CD4-positive, alpha-beta T cell (primary cell): ENCODE data around the gene MTM1. TPM values are rescaled to one million over a fixed set of nuclear protein-coding genes. Genes with fewer than 3 reads are reported as not detected.
A peak's percentile ranks its signal among the peaks of the same experiment; 100 is the strongest.

Experiments used
- ATAC-seq: fragments of 200-7000 bp; cut with Tn5 transposase; one replicate; pipeline ENCODE4 v1.10.0; 2022; ENCODE audit warnings: mild to moderate bottlenecking; ENCODE audit not compliant: poor library complexity
- CTCF ChIA-PET: fragments of 350-600 bp; sonication (Branson Sonifier 250); formaldehyde crosslinking; loops from one replicate; lab custom pipeline; 2021; ENCODE audit warnings: antibody characterized with exemption, inconsistent platforms; lab: Charles Lee
- POLR2A ChIA-PET: fragments of 350-600 bp; sonication (Branson Sonifier 250); formaldehyde crosslinking; loops from one replicate; lab custom pipeline; 2021; ENCODE audit warnings: antibody characterized with exemption, inconsistent platforms; lab: Charles Lee
- DNase-seq, 14 experiments: peaks; one replicate each; pipeline ENCODE4 v3.0.0-alpha.2; 2013 to 2020; ENCODE audit warnings: mixed read lengths in 2 of 14
- H3K27ac ChIP-seq, 2 donors: one replicate each; pipeline versions ENCODE4 v1.5.1 to v1.7.0; 2013; ENCODE audit warnings: low read length in 2 of 2, low read depth in 1 of 2, mild to moderate bottlenecking in 1 of 2
- H3K27me3 ChIP-seq, 2 experiments: 1 replicate in 1 of 2; 2 replicates in 1 of 2; pipeline versions ENCODE4 v1.6.1 to v1.7.0; 2013; ENCODE audit warnings: low read length in 2 of 2, control low read depth in 1 of 2, mild to moderate bottlenecking in 1 of 2, moderate library complexity in 1 of 2; ENCODE audit not compliant: insufficient read depth in 2 of 2, control insufficient read depth in 1 of 2
- H3K36me3 ChIP-seq: one replicate; pipeline ENCODE4 v1.6.1; 2013; ENCODE audit warnings: low read length, control low read depth; ENCODE audit not compliant: insufficient read depth
- H3K4me1 ChIP-seq: one replicate; pipeline ENCODE4 v1.6.1; 2013; ENCODE audit warnings: low read length, control low read depth; ENCODE audit not compliant: insufficient read depth
- H3K4me3 ChIP-seq: one replicate; pipeline ENCODE4 v1.5.1; 2013; ENCODE audit warnings: mild to moderate bottlenecking, low read length, moderate library complexity
- H3K9me3 ChIP-seq, 2 experiments: 1 replicate in 1 of 2; 2 replicates in 1 of 2; pipeline versions ENCODE4 v1.6.1 to v1.7.0; 2013; ENCODE audit warnings: low read length in 2 of 2, mild to moderate bottlenecking in 2 of 2, control low read depth in 1 of 2, moderate library complexity in 1 of 2; ENCODE audit not compliant: control insufficient read depth in 1 of 2, insufficient read depth in 1 of 2
- H3K27ac Mint-ChIP-seq: one replicate; pipeline ENCODE4 v1.8.0; 2020; ENCODE audit warnings: mixed read lengths
- H3K27me3 Mint-ChIP-seq: one replicate; pipeline ENCODE4 v1.8.0; 2021; ENCODE audit warnings: mixed read lengths
- H3K36me3 Mint-ChIP-seq: one replicate; pipeline ENCODE4 v1.8.0; 2021; ENCODE audit warnings: low read depth, mixed read lengths
- H3K4me1 Mint-ChIP-seq: one replicate; pipeline ENCODE4 v1.8.0; 2021; ENCODE audit warnings: low read depth, mixed read lengths
- H3K4me3 Mint-ChIP-seq: one replicate; pipeline ENCODE4 v1.8.0; 2020; ENCODE audit warnings: mild to moderate bottlenecking, mixed read lengths
- H3K9me3 Mint-ChIP-seq: one replicate; pipeline ENCODE4 v1.8.0; 2020; ENCODE audit warnings: mixed read lengths
- intact Hi-C, 2 experiments: fragments of 100-400 bp; cut with DNase I in 1 of 2; cut with micrococcal nuclease in 1 of 2; formaldehyde crosslinking; loops; one replicate each; pipeline versions ENCODE4 v1.15.1 to v1.9.0; 2023 to 2025; cut with DNase I, micrococcal nuclease
- total RNA-seq, 174 experiments: library from RNA in 2 of 174; stranded (reverse) in 2 of 174; gene quantifications; one replicate each; pipeline ENCODE4 v1.2.3 and lab custom pipeline; 2021 to 2026
- TF ChIP-seq, protein P1 (sequence below): fragments of 200-600 bp; IDR thresholded peaks from one replicate; pipeline ENCODE4 v1.8.0; 2022; ENCODE audit warnings: antibody characterized with exemption, mild to moderate bottlenecking

Gene MTM1
- total RNA-seq, 2 experiments from 2014 or later, result 20.6 to 26.9 TPM

DNA sequence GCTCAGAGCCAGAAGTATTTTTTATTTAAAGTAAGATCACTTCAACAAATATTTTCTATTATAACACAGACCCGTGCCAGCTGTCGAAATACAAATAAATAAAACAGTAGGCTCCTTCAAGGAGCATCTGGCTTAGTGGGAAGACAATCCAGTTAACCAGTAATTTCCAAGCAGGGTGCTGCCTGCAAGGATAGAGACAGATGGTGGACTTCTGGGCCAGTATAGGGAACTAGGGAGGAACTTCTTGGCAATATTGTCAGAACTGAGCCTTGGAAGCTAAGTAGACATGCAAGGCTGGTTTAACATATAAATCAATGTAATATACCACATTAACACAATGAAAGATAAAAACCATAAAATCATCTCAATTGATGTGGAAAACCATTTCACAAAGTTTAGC, 107.8 kb downstream of the MTM1 start:
- Histone ChIP-seq H3K27me3 (no peaks in the 10 kb centered on the region), H3K4me3 (no peak overlapping the region), H3K36me3 (peaks cover 9% of the 10 kb centered on the region), H3K4me1 (no peaks in the 10 kb centered on the region), H3K27ac (no peak overlapping the region), H3K9me3 (peaks cover 0 to 4% of the 10 kb centered on the region in 2 experiments)
- POLR2A ChIA-PET, result interaction anchor here (1.4 kb wide), 1 partner anchor 41 kb away, joined by 3 read pairs; no protein-coding TSS in a partner anchor
- DNase-seq (no peak), ATAC-seq (no peak)
- CTCF ChIA-PET, result no interaction called here
- Mint-ChIP-seq H3K9me3 (no peaks in the 10 kb centered on the region), H3K27me3 (no peaks in the 10 kb centered on the region), H3K36me3 (peaks cover 10% of the 10 kb centered on the region), H3K27ac (no peak overlapping the region), H3K4me1 (no peaks in the 10 kb centered on the region), H3K4me3 (no peak overlapping the region)
- intact Hi-C loops, result no loop called here
- TF ChIP-seq, protein P1, sequence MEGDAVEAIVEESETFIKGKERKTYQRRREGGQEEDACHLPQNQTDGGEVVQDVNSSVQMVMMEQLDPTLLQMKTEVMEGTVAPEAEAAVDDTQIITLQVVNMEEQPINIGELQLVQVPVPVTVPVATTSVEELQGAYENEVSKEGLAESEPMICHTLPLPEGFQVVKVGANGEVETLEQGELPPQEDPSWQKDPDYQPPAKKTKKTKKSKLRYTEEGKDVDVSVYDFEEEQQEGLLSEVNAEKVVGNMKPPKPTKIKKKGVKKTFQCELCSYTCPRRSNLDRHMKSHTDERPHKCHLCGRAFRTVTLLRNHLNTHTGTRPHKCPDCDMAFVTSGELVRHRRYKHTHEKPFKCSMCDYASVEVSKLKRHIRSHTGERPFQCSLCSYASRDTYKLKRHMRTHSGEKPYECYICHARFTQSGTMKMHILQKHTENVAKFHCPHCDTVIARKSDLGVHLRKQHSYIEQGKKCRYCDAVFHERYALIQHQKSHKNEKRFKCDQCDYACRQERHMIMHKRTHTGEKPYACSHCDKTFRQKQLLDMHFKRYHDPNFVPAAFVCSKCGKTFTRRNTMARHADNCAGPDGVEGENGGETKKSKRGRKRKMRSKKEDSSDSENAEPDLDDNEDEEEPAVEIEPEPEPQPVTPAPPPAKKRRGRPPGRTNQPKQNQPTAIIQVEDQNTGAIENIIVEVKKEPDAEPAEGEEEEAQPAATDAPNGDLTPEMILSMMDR, result no peak

DNA sequence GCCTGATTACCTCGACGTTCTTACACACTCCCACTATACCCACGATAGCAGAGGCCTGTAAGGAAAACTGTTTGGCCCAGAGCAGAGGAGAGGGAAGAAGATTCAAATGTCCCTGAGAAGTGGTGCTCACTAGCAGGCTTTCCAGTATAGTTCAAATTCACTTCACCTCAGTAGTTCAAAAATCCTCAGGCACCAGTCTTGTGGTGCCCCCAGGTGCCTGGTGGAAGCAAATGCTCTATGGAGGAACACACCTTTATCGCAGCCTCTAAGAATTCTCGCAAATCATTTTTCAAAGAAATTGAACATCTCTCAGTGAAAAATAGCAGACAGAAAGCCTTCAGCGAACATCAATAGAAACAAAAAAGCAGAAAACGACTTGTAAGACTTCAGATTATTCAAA, 112.6 kb downstream of the MTM1 start:
- Histone ChIP-seq H3K27me3 (no peaks in the 10 kb centered on the region), H3K27ac (no peak overlapping the region), H3K9me3 (peaks cover 0 to 4% of the 10 kb centered on the region in 2 experiments), H3K4me1 (peaks cover 4% of the 10 kb centered on the region), H3K4me3 (no peak overlapping the region), H3K36me3 (no peaks in the 10 kb centered on the region)
- CTCF ChIA-PET, result no interaction called here
- no peaks in the 10 kb centered on the region for H3K9me3 Mint-ChIP-seq
- no peak overlapping the region for H3K4me3 Mint-ChIP-seq
- no peaks in the 10 kb centered on the region for H3K36me3 Mint-ChIP-seq
- peak in 1 of 14 experiments; percentile 21 for DNase-seq
- TF ChIP-seq, protein P1, result no peak
- peaks cover 6% of the 10 kb centered on the region for H3K4me1 Mint-ChIP-seq
- intact Hi-C loops, result no loop called here
- no peak for ATAC-seq
- POLR2A ChIA-PET, result no interaction called here
- no peaks in the 10 kb centered on the region for H3K27me3 Mint-ChIP-seq
- H3K27ac Mint-ChIP-seq, result no peak overlapping the region

DNA sequence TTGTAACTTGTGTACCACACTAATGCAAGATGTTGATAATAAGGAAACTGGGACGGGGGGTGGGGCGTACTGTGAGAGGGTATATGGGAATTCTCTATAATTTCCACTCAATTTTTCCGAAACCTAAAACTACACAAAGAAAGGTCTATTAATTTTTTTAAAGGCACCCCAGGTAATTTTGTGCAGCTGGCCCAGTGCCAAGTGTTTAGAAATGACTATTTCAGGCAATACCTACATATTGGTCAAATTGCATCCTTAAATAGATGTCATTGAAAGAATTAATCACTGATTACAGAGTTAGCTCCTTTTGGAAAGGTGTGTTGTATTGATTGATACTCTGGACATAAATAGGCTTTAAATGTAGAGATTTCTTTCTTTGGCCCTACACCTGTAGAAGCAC, 114.7 kb downstream of the MTM1 start:
- Mint-ChIP-seq H3K27ac (no peak overlapping the region), H3K36me3 (no peaks in the 10 kb centered on the region), H3K4me3 (no peak overlapping the region), H3K9me3 (no peaks in the 10 kb centered on the region), H3K4me1 (peaks cover 7% of the 10 kb centered on the region), H3K27me3 (no peaks in the 10 kb centered on the region)
- DNase-seq (no peak), ATAC-seq (no peak)
- Histone ChIP-seq H3K4me3 (no peak overlapping the region), H3K9me3 (no peaks in the 10 kb centered on the region), H3K4me1 (peaks cover 7% of the 10 kb centered on the region), H3K27me3 (no peaks in the 10 kb centered on the region), H3K36me3 (no peaks in the 10 kb centered on the region), H3K27ac (no peak overlapping the region)
- TF ChIP-seq, protein P1, result no peak
- intact Hi-C loops, result loop anchor here in 1 of 2 experiments (1.0 kb wide), 1 partner anchor 33 kb away; no protein-coding TSS in a partner anchor
- POLR2A ChIA-PET, result interaction anchor here (0.7 to 1.9 kb wide), 2 partner anchors 9 to 28 kb away, joined by 3 to 18 read pairs; partner anchors contain the start of gene MTMR1
- CTCF ChIA-PET, result interaction anchor here (0.7 to 1.8 kb wide), 18 partner anchors 9 to 60 kb away, joined by 3 to 17 read pairs (median 6); partner anchors contain the start of gene MTMR1
